Subcutaneous adipose tissue (tissue), 4 donors: ENCODE results near the gene RPN2. TPM values are rescaled to one million over a fixed set of nuclear protein-coding genes. Genes with fewer than 3 reads are reported as not detected.

Experiments
- total RNA-seq, 4 donors: library from RNA; depleted of rRNA; stranded (reverse); fragments of >200 nt; gene quantifications; one replicate each; pipeline ENCODE4 v1.1.0, GENCODE V29; 2016
- TF ChIP-seq, protein P1 (sequence below): fragments of 450-650 bp; IDR thresholded peaks from one replicate; pipeline ENCODE4 v1.5.1; 2016; ENCODE audit warnings: low read depth, mild to moderate bottlenecking, control low read depth, antibody characterized with exemption, moderate library complexity

RPN2 gene
- total RNA-seq, 4 donors from 2014 or later = 65.6 to 130 (median 109) TPM

- TF ChIP-seq, protein P1, sequence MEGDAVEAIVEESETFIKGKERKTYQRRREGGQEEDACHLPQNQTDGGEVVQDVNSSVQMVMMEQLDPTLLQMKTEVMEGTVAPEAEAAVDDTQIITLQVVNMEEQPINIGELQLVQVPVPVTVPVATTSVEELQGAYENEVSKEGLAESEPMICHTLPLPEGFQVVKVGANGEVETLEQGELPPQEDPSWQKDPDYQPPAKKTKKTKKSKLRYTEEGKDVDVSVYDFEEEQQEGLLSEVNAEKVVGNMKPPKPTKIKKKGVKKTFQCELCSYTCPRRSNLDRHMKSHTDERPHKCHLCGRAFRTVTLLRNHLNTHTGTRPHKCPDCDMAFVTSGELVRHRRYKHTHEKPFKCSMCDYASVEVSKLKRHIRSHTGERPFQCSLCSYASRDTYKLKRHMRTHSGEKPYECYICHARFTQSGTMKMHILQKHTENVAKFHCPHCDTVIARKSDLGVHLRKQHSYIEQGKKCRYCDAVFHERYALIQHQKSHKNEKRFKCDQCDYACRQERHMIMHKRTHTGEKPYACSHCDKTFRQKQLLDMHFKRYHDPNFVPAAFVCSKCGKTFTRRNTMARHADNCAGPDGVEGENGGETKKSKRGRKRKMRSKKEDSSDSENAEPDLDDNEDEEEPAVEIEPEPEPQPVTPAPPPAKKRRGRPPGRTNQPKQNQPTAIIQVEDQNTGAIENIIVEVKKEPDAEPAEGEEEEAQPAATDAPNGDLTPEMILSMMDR = no peak
These were observed 16.5 kb upstream of the RPN2 start for GRCh38 chr20:37162646-37163045.

DNA sequence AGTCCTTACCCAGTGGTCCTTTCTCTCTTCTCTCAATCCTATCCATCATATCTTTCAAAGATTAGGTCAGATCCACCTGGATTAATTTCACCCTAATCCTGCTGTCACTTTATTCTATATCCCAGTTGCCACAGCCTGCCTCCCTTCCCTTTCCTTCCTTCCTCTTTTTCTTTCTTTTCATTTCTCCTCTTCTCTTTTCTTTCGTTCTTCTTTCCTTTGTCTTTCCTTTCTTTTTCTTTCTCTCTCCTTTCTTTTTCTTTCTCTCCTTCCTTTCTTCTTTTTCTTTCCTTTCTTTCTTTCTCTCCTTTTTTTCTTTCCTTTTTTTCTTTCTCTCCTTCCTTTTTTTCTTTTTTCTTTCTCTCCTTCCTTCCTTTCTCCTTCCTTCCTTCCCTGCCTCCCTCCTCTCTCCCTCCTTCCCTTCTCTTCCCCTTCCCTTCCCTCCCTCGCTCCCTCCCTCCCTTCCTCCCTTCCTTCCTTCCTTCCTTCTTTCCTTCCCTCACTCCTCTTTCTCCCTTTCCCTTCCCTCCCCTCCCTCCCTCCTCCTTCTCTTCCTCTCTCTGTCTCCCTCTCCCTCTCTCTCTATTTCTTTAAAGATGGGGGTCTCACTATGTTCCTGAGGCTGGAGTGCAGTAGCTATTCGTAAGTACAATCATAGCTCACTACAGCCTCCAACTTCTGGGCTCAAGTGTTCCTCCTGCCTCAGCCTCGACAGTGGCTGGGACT is 15.1 kb upstream of the RPN2 start:
- TF ChIP-seq, protein P1 = no peak

- TF ChIP-seq, protein P1 = no peak
These were observed 14.1 kb upstream of the RPN2 start for GRCh38 chr20:37165031-37165430.

- TF ChIP-seq, protein P1 = no peak
These were observed 12.3 kb upstream of the RPN2 start for GRCh38 chr20:37166867-37167266.

DNA sequence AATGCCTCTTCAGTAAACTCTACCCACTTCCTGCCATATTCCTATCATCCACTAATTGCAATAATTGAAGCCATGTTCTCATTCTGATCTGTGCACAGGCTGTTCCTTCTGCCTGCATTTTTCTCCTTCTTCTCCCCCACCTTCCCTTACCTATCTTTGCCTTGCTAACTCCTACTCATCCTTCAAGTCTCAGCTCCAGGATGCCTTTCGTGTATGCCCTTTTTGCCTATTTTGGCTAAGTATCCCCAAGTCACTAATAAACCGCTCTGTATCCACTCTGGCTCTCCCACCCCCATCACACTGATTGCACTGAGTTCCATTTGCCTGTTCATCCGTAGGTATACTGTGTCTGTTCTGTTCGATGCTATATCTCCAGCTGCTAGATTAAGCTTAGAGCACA is 6.3 kb upstream of the RPN2 start:
- TF ChIP-seq, protein P1 = no peak

DNA sequence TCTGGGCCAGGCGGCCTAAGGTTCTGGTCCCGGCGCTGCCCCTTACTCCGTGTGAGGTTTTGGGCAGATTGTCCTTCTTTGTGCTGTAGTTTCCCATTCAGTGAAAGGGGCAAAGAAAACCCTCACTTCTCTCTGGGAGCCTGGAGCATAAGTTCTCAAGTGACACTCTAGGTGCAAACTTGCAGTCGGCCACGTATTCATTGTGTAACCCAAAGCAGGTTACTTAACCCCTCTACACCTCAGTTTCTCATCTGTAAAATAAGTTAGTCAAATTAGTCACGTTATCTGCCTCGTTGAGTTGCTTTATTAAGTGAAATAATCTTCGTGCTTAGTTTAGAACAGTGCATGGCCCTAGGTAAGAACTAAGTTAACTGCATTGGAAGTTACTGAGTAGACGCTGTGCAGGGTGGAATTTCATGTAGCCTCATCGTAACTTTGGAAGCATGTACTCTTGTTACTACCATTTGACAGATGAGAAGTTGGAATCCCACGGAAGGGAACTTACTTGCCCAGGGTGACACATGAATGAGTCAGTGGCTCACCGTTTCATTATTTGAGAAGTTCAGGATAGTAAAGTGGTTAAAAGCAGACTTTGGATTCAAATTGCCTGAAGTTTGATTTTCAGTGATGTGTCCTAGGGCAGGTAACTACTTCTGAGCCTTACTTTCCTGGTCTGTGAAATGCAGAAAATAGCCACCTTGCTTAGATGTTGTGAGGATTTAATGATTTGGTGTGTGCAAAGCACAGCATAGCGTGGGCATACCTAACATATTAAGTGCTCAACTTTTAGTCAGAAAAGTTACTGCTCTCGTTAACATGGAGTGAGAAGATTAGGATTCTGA is 774 bp downstream of the RPN2 start:
- TF ChIP-seq, protein P1 = no peak

- TF ChIP-seq, protein P1 = no peak
These were observed 6.6 kb downstream of the RPN2 start for GRCh38 chr20:37185686-37186085.
